Measurements from ENCODE around the gene PANX1. TPM values are rescaled to one million over a fixed set of nuclear protein-coding genes. Genes with fewer than 3 reads are reported as not detected.

PANX1 gene
- total RNA-seq, 1 experiment from 2014 or later = 22.9 TPM

DNA sequence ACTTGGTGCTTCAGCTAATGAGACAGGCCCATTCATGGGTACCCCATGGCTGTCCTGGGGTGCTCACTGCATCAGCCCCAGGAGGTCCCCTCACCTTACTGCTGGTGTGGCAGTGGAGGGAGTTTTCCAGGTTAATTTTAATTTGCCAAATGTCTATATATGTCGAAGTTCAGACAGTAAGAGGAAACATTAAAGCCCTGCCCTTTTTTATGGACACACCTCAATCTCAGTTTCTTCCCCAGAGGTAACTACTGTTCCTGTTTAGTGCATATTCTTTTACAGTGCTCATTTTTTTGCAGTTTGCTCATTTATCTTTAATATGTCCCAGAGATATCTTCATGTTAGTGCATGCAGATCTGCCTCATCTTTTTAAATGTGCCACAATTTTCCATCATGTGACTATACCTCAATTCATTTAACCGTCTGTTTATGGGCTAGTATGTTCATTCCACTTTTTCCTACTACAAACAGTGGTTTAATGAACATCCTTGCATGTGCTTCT is 11.6 kb downstream of the PANX1 start (continued):
- TF ChIP-seq ATF3 (CRISPR knock-in tag; conservative IDR thresholded peaks at IDR 0.05) (no peak), ZNF425 (CRISPR knock-in tag; conservative IDR thresholded peaks at IDR 0.05) (no peak), ZNF416 (CRISPR knock-in tag; IDR thresholded peaks at IDR 0.05) (no peak), RORB (CRISPR knock-in tag; IDR thresholded peaks at IDR 0.05) (no peak)
- TF ChIP-seq, protein P1, sequence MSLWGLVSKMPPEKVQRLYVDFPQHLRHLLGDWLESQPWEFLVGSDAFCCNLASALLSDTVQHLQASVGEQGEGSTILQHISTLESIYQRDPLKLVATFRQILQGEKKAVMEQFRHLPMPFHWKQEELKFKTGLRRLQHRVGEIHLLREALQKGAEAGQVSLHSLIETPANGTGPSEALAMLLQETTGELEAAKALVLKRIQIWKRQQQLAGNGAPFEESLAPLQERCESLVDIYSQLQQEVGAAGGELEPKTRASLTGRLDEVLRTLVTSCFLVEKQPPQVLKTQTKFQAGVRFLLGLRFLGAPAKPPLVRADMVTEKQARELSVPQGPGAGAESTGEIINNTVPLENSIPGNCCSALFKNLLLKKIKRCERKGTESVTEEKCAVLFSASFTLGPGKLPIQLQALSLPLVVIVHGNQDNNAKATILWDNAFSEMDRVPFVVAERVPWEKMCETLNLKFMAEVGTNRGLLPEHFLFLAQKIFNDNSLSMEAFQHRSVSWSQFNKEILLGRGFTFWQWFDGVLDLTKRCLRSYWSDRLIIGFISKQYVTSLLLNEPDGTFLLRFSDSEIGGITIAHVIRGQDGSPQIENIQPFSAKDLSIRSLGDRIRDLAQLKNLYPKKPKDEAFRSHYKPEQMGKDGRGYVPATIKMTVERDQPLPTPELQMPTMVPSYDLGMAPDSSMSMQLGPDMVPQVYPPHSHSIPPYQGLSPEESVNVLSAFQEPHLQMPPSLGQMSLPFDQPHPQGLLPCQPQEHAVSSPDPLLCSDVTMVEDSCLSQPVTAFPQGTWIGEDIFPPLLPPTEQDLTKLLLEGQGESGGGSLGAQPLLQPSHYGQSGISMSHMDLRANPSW (CRISPR knock-in tag; conservative IDR thresholded peaks at IDR 0.05; ENCODE audit: low read depth) = no peak
- TF ChIP-seq, protein P2, sequence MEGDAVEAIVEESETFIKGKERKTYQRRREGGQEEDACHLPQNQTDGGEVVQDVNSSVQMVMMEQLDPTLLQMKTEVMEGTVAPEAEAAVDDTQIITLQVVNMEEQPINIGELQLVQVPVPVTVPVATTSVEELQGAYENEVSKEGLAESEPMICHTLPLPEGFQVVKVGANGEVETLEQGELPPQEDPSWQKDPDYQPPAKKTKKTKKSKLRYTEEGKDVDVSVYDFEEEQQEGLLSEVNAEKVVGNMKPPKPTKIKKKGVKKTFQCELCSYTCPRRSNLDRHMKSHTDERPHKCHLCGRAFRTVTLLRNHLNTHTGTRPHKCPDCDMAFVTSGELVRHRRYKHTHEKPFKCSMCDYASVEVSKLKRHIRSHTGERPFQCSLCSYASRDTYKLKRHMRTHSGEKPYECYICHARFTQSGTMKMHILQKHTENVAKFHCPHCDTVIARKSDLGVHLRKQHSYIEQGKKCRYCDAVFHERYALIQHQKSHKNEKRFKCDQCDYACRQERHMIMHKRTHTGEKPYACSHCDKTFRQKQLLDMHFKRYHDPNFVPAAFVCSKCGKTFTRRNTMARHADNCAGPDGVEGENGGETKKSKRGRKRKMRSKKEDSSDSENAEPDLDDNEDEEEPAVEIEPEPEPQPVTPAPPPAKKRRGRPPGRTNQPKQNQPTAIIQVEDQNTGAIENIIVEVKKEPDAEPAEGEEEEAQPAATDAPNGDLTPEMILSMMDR (IDR thresholded peaks at IDR 0.05) = no peak

- no peak overlapping the region; the same call in 1 of the 2 replicates for H3K27ac Mint-ChIP-seq
- ATAC-seq (peak; percentile 71), DNase-seq (ENCODE audit: low spot score) (no peak)
- POLR2A ChIA-PET = interaction anchor here (1.2 to 2.5 kb wide), 2 partner anchors 9 to 13 kb away, joined by 3 to 11 read pairs; partner anchors contain the start of gene PANX1
- H3K27me3 Mint-ChIP-seq (ENCODE audit: low read depth) = no peaks in the 10 kb centered on the region
- no peaks in the 10 kb centered on the region for H3K36me3 Mint-ChIP-seq
- no peaks in the 10 kb centered on the region for H3K9me3 Mint-ChIP-seq
- CTCF ChIA-PET = interaction anchor here (0.9 to 1.4 kb wide), 4 partner anchors 13 to 246 kb away, joined by 3 to 5 read pairs (median 4); partner anchors contain the start of gene PANX1
- no peak overlapping the region for H3K4me3 Mint-ChIP-seq
- peaks cover 68% of the 10 kb centered on the region for H3K4me1 Mint-ChIP-seq
- TF ChIP-seq FOXJ3 (CRISPR knock-in tag; IDR thresholded peaks at IDR 0.05; ENCODE audit: borderline replicate concordance) (no peak), RORB (CRISPR knock-in tag; IDR thresholded peaks at IDR 0.05) (no peak), TCF7 (CRISPR knock-in tag; IDR thresholded peaks at IDR 0.05; ENCODE audit: low read depth) (no peak), ZNF425 (CRISPR knock-in tag; conservative IDR thresholded peaks at IDR 0.05) (no peak), SMAD4 (CRISPR knock-in tag; IDR thresholded peaks at IDR 0.05) (no peak), ZNF416 (CRISPR knock-in tag; IDR thresholded peaks at IDR 0.05) (no peak), SOX15 (CRISPR knock-in tag; IDR thresholded peaks at IDR 0.05) (no peak), CBFB (CRISPR knock-in tag; IDR thresholded peaks at IDR 0.05; ENCODE audit: low read depth) (no peak), ZNF232 (CRISPR knock-in tag; IDR thresholded peaks at IDR 0.05) (no peak), ESRRA (CRISPR knock-in tag; IDR thresholded peaks at IDR 0.05; ENCODE audit: borderline replicate concordance) (no peak), FOXK1 (CRISPR knock-in tag; IDR thresholded peaks at IDR 0.05) (no peak), E2F5 (CRISPR knock-in tag; IDR thresholded peaks at IDR 0.05) (no peak)
- TF ChIP-seq, protein P2 (IDR thresholded peaks at IDR 0.05) = no peak
- TF ChIP-seq, protein P3, sequence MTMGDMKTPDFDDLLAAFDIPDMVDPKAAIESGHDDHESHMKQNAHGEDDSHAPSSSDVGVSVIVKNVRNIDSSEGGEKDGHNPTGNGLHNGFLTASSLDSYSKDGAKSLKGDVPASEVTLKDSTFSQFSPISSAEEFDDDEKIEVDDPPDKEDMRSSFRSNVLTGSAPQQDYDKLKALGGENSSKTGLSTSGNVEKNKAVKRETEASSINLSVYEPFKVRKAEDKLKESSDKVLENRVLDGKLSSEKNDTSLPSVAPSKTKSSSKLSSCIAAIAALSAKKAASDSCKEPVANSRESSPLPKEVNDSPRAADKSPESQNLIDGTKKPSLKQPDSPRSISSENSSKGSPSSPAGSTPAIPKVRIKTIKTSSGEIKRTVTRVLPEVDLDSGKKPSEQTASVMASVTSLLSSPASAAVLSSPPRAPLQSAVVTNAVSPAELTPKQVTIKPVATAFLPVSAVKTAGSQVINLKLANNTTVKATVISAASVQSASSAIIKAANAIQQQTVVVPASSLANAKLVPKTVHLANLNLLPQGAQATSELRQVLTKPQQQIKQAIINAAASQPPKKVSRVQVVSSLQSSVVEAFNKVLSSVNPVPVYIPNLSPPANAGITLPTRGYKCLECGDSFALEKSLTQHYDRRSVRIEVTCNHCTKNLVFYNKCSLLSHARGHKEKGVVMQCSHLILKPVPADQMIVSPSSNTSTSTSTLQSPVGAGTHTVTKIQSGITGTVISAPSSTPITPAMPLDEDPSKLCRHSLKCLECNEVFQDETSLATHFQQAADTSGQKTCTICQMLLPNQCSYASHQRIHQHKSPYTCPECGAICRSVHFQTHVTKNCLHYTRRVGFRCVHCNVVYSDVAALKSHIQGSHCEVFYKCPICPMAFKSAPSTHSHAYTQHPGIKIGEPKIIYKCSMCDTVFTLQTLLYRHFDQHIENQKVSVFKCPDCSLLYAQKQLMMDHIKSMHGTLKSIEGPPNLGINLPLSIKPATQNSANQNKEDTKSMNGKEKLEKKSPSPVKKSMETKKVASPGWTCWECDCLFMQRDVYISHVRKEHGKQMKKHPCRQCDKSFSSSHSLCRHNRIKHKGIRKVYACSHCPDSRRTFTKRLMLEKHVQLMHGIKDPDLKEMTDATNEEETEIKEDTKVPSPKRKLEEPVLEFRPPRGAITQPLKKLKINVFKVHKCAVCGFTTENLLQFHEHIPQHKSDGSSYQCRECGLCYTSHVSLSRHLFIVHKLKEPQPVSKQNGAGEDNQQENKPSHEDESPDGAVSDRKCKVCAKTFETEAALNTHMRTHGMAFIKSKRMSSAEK (CRISPR knock-in tag; IDR thresholded peaks at IDR 0.05; ENCODE audit: borderline replicate concordance) = no peak
Observed at GRCh38 chr11:94141511-94142307, 13.1 kb downstream of the PANX1 start.

All from WTC11 (cell line).